HG03378 (cell line): ENCODE measurements around the gene MTMR10.

Source experiments
- ATAC-seq: cut with Tn5 transposase; IDR thresholded peaks from one replicate; pipeline ENCODE4 v1.9.1; 2021; ENCODE audit warnings: mild to moderate bottlenecking, moderate library complexity; ENCODE audit not compliant: unreplicated experiment

The MTMR10 gene

DNA sequence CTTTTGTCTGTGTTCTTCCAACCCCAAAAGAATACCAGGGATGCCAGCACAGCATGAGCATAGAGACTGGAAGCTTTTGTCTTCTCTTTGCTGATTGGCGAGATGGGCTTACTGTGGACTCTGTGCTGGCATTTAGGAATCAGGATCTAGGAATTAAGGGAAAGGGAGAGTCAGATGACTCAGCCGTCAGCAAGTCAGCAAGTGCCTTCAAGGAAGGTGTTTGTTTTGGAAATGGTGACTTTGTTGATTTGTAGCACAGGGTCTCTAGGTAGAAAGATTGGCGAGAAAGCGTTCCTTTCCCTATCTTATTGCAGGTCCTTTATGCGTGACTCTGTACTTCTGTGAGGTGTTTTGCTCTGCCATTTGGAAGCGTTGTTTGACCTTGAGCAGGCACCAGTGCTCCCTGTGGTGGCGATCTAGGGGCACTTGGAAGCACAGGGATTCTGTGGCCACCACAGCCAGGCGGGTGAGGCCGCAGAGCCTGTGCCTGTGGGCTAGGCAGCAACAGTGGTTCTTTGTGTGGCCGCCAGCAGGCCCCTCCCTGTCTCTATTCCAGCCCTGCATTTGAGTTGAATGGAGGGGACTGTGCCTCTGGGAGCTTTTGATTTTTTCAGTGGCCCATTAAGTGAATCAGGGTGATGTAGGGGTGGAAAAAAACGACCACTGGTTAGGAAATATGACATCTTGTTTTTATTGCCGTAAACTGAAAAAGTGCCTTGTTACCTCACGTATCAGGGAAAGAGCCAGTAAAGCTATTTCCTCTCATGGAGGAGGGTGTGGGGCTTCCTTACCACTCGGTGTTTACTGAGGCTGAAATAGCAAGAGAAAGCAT lies 68.7 kb downstream of the MTMR10 start:
- no peak for ATAC-seq

DNA sequence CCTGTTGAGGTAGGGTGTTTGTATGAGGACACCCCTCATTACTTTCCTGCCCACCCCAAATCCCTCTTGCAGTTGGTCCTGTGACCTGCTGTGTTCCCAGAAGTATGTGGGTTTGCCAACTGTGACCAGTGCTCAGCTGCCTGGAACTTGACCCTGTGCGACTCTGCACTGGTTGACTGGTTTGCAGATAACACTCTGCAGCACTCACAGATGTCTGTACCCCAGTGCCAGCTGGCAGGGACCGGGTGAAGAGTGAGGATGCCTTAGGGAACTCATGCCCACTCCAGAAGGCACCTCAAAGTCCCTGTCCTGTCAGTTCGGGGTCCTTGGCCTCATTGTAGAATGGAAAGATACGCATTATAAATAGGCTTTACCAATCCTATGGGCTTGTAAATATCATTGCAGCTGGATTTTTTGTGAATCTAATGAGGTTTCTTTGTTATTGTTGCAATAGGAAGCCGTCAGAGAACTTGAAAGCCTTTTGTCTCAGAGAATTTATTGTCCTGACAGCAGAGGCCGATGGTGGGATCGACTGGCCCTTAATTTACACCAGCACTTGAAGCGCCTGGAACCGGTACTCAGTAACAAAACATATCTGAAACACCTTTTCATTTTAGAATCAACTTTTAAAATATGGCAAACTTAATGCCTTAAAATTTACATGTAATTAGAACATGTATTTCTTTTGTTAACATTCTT lies 69.5 kb downstream of the MTMR10 start:
- ATAC-seq: no peak

DNA sequence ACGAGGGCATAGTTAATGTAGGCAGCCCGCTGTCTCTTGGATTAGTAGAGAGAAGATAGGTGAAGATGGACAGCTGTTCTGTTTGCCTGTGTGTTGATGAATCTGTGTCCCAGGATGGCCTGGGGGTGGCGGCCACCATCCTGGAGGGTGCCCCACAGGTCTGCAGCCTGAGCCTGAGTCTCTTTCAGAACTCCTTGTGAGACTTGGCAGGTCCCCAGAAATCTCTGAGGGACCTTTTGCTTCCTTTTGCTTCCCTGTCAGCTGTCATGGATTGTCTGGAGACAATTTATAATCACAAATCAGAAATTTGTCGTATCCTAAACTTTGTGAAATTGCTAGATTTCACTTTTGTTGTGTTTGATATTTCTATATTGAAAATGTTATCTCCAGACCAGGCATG lies 70.3 kb downstream of the MTMR10 start:
- ATAC-seq: no peak

DNA sequence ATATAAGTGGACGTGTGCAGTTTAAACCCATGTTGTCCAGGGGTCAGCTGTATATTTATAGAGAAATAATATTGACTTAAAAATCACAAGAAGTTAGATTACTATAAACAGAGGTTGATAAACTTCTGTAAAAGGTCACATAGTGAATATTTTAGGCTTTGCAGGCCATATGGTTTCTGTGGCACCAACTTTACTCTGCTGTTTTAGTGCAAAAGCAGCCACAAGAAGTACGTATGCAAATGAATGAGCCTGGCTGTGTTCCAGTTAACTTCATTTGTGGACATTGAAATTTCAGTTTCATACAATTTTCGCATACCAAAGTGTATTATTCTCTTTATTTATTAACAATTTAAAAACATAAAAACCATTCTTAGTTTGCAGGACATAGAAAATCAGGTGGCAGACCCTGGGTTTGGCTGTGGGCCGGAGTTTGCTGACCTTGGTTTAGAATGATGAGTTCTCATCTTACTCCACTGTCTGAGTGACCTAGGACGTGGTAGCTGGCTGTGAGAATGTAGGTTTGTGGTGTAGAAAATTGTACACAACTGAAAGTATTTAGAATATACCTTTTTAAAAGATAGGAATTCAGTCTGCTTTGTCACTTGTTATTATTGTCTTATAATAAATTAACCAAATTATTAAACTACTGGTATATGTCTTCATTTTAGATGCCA lies 71.4 kb downstream of the MTMR10 start:
- no peak for ATAC-seq

DNA sequence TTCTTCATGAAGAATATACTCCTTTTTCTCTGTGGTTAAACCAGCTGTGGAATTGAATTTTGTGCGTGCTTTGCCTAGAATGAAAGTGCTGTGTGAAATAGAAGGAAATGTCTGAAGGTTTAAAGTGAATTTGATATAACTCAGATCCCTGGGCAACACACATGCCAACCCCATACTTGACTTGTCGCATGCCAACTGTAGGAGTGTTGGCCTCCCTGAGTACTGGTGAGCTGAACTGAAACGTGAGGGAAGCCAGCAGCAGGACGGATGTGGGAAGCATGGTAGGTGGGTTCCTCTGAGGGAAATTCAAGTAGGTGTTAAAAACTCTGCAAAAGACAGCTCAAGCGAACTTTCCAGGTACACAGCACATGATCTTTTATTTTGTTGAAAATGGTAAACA lies 73.1 kb downstream of the MTMR10 start:
- ATAC-seq: no peak

DNA sequence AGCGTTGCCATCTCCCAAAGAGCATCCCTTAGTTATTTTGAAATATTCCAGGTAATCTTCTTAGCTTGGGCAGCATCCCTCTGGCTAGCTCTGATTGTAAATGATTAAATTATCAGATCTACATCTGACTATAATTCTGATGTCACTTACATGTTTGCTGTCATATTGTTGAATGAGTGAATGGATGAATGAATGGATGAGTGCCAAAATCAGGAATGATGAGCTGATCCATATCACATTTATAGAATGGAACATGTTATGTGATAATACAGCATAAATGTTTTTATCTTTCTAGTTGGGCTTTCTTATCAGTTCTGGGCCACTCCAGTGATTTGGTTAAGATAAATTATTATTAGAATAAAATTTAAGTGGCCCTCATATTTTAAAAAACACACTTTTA lies 73.8 kb downstream of the MTMR10 start:
- no peak for ATAC-seq

DNA sequence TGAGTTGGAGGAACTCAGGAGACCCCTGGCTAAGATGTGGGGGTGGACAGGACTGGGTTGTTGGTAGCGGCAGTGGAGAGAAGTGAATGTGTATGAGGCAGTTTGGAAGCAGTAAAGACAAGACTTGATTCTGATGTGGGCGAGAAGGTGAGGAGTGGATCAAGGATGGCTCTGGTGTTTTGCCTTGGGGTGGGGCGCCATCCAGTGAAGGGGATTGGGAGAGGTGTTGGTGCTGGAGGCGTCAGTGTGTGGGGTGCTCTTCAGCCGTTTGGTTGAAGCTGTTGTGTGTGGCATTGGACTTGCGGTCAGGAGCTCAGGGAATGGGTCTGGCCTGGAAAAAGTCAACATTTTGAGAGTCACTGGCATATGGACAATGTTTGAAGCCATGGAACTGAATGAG lies 74.4 kb downstream of the MTMR10 start:
- no peak for ATAC-seq

DNA sequence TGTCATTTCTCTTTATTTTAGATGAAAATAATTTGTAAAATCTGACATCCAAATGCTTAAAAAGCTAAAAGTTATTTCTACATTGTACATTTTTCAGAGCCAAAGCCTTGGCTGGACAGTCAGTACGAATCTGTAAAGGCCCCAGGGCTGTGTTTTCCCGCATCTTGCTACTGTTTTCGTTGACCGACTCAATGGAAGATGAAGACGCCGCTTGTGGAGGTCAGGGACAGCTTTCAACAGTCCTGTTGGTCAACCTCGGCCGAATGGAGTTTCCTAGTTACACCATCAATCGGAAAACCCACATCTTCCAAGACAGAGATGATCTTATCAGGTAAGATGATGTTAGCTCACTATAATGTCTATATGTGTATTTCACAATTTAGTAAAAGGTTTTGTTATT lies 77.7 kb downstream of the MTMR10 start:
- ATAC-seq: no peak

DNA sequence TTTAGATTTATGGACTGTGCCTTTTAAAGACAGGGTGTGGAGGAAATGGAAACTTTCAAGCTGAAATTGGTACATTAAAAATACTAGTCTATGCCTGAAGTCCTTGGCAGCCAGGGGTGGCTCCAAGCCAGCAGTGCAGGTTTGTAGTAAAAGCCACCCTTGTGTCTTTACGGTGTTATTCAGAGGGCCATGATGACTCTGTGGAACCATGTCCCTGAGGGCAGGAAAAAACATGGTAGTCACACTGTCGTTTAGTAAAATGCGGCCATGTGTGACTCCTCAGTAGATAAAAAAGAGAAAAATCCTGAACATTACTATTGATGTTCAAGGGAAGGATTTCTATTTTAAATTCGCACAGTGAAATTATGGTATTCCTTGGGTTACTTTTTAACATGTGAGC lies 85.1 kb downstream of the MTMR10 start:
- no peak for ATAC-seq

DNA sequence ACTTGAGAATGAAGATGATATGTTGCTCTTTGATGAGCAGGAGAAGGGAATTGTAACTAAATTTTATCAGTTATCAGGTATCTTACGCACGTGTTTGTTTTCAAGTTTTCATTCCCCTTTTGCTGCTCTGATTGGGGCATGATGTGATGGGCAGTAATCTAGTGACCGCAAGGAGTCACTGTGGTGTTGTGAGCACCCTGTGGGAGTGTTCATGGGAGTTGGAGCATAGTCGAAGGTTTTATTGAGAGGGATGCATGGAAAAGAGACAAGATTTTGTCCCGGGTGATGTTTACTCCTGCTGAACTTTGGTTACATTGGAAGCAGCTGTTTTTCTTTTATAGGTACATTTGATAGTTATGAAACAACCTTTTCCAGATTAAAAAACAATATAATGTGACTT lies 85.6 kb downstream of the MTMR10 start:
- no peak for ATAC-seq

DNA sequence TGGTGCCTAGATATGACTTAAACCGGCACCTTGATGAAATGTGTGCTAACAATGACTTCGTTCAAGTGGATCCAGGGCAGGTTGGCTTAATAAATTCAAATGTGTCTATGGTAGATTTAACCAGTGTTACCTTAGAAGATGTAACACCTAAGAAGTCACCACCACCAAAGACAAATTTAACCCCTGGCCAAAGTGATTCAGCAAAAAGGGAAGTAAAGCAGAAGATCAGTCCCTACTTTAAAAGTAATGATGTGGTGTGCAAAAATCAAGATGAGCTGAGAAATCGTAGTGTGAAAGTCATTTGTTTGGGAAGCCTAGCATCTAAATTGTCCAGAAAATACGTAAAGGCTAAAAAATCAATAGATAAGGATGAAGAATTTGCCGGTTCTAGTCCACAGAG lies 86.6 kb downstream of the MTMR10 start:
- no peak for ATAC-seq

DNA sequence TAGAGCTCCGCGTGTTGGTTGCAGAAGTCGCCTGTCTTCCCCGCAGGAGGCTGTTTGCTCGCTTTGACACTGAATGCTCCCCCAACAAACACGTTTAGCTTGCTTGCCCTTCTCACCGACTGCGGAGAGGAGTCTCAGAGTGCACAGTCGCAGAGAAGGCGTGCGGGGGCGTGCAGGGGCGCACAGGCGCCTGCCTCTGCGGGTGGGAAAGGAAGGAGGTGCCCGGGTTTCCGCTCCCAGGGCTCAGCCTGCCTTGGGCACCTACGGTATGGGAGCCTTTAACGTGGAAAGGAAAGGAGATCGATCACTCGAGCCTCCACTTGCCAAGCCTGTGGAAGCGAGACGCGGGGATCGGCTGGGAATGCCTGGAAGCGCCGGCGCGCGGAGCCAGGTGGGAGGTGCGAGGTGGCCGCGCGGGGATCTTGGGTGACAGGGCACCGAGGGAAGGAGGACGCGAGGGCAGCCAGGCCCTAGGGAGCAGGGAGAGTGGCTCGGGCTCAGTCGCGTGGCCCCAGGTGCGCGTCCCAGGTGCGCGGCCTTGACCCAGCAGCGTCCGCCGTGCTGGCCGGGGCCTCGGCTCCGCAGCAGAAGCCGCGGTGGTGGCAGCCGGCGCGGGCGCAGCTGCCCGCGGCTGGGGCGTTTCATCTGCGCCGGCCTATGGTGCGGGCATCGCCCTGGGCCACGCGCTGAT lies 87.8 kb downstream of the MTMR10 start, which contains the start of gene FAN1:
FAN1 (plus strand) TSS at position 419 of the 691 bp plus-strand sequence. CDS start 749 bp downstream, outside the sequence.
- ATAC-seq: peak; percentile 90

DNA sequence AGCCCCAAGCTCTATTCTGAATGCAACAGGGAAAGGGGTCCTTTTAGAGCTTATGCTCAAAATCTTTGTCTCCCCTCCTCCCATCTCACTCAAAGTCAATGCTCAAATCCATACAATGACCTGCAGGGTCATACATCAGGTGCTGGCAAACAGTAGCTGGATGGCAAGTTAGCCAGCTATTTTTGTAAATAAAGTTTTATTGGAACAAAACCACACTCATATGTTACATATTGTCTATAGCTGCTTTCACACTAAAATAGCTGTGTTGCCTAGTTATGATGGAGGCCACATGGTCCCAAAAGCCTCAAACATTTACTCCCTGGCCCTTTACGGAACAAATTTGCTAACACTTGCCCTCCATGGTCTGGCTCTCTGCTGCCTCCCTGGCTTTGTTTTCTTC lies 89.5 kb downstream of the MTMR10 start:
- ATAC-seq: no peak

DNA sequence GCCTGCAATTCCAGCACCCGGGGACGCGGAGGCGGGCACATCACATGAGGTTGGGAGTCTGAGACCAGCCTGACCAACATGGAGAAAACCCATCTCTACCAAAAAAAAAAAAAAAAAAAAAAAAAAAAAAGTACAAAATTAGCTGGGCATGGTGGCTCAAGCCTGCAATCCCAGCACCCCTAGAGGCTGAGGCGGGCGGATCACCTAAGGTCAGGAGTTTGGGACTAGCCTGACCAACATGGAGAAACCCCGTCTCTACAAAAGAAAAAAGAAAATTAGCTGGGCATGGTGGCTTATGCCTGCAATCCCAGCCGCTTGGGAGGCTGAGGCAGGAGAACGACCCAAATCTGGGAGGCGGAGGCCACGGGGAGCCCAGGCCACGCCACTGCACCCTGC lies 95.2 kb downstream of the MTMR10 start:
- no peak for ATAC-seq

DNA sequence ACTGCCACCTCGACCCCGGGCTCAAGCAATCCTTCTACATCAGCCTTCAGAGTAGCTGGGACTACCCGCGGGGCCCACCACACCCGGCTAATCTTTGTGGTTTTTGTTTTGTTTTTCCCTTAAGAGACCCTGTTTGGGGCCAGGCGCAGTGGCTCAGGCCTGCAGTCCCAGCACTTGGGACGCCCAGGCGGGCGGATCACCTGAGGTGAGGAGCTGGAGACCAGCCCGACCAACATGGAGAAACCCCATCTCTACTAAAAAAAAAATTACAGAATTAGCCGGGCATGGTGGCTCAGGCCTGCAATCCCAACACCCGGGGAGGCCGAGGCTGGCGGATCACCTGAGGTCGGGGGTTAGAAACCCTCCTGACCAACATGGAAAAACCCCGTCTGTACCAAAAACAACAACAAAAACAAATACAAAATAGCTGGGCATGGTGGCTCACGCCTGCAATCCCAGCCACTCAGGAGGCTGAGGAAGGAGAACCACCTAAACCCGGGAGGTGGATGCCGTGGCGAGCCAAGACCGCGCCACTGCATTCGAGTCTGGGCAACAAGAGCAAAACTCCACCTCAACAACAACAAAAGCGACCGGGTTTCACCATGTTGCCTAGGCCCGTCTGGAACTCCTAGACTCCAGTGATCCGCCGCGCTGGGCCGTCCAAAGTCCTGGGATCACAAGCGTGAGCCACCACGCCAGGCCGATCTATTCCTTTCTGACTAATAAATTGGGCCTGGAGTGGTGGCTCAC lies 95.8 kb downstream of the MTMR10 start:
- ATAC-seq: no peak

DNA sequence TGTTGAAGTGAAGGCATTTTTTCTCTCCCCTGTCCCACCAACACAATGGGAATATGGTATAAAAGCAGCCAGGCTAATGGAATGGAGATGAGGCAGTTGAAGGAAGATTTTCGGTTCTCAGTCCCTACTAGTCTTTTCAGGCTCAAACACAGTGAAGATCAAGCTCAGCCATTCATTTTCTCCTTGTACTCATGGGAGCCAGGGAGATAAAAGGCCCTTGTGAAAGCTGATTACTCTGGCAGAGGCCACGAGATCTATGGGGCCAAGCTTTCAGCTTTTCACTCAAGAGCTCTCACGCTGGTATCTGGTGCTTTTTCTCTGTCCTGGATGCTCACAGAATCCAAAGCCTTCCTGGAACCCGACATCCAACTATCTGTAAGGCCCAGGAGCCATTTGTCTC lies 102.2 kb downstream of the MTMR10 start:
- no peak for ATAC-seq
